ENCODE measurements around the gene BHMT.

GRCh38 chr5:79108086-79108485 is 3.5 kb upstream of the BHMT start:
- TF ChIP-seq CTCF (conservative IDR thresholded peaks at IDR 0.05) (no peak), ZFX (IDR thresholded peaks at IDR 0.05) (no peak)

All from C4-2B (cell line).